H1 (cell line): ENCODE measurements around the gene FBXL16. TPM values are rescaled to one million over a fixed set of nuclear protein-coding genes. Genes with fewer than 3 reads are reported as not detected.

Experiments
- CTCF ChIA-PET: fragments of 300-600 bp; sonication (Branson Sonifier 250); formaldehyde crosslinking; loops from one replicate; lab custom pipeline; 2021; ENCODE audit not compliant: partially characterized antibody; lab: Charles Lee
- POLR2A ChIA-PET: fragments of 300-600 bp; sonication (Branson Sonifier 250); formaldehyde crosslinking; loops from one replicate; lab custom pipeline; 2021; ENCODE audit warnings: inconsistent platforms; ENCODE audit not compliant: partially characterized antibody; lab: Charles Lee
- DNase-seq, 2 experiments: peaks; one replicate each; pipeline versions ENCODE4 v3.0.0 to v3.0.0-alpha.2; 2010 to 2022; ENCODE audit warnings: low spot score in 2 of 2, low read depth in 1 of 2, mixed read lengths in 1 of 2
- FAIRE-seq: peaks from 2 replicates; lab custom pipeline; 2011; peaks lifted over from hg19 to GRCh38; lab: Jason Lieb, UNC
- H2AFZ ChIP-seq: 2 replicates; pipeline ENCODE4 v1.8.1; 2012; ENCODE audit warnings: low read length, inconsistent platforms
- H2AK5ac ChIP-seq: 2 replicates; pipeline ENCODE4 v1.6.1; 2013; ENCODE audit warnings: low read depth, low read length
- H2BK120ac ChIP-seq: replicated peaks from 2 replicates; pipeline ENCODE3; 2013; ENCODE audit warnings: low read depth, low read length, inconsistent platforms
- H2BK12ac ChIP-seq: 2 replicates; pipeline ENCODE4 v1.6.1; 2013; ENCODE audit warnings: low read depth, low read length
- H2BK15ac ChIP-seq: 2 replicates; pipeline ENCODE4 v1.6.1; 2013; ENCODE audit warnings: low read length
- H2BK20ac ChIP-seq: 2 replicates; pipeline ENCODE4 v1.6.1; 2013; ENCODE audit warnings: low read length
- H2BK5ac ChIP-seq: 2 replicates; pipeline ENCODE4 v1.6.1; 2013; ENCODE audit warnings: low read depth, low read length
- H3K14ac ChIP-seq: 2 replicates; pipeline ENCODE4 v1.6.1; 2013; ENCODE audit warnings: inconsistent platforms; ENCODE audit not compliant: insufficient read length
- H3K18ac ChIP-seq: 2 replicates; pipeline ENCODE4 v1.6.1; 2013; ENCODE audit warnings: low read length; ENCODE audit errors: extremely low read depth
- H3K23ac ChIP-seq: 2 replicates; pipeline ENCODE4 v1.6.1; 2013; ENCODE audit warnings: inconsistent platforms; ENCODE audit not compliant: insufficient read length
- H3K23me2 ChIP-seq: 2 replicates; pipeline ENCODE4 v1.6.1; 2013; ENCODE audit warnings: low read depth, low read length
- H3K27ac ChIP-seq: 2 replicates; pipeline ENCODE4 v1.6.1; 2011; ENCODE audit warnings: low read depth, low read length, inconsistent platforms
- H3K27me3 ChIP-seq, 4 experiments: replicated peaks in 1 of 4; 1 replicate in 1 of 4; 2 replicates in 3 of 4; pipeline versions ENCODE4 v1.6.1 to v1.8.1; 2011 to 2013; ENCODE audit warnings: low read length in 3 of 4, mild to moderate bottlenecking in 3 of 4, inconsistent platforms in 2 of 4, mixed read lengths in 2 of 4, moderate library complexity in 1 of 4; ENCODE audit not compliant: control insufficient read depth in 3 of 4, insufficient read depth in 3 of 4; ENCODE audit errors: extremely low read depth in 1 of 4
- H3K36me3 ChIP-seq, 4 experiments: 2 replicates each; pipeline versions ENCODE4 v1.6.1 to v1.8.1; 2011 to 2013; ENCODE audit warnings: mild to moderate bottlenecking in 4 of 4, low read length in 3 of 4, moderate library complexity in 2 of 4, control low read depth in 1 of 4, inconsistent platforms in 1 of 4; ENCODE audit not compliant: insufficient read depth in 4 of 4, control insufficient read depth in 2 of 4
- H3K4ac ChIP-seq: replicated peaks from 2 replicates; pipeline ENCODE3; 2013; ENCODE audit warnings: low read length, low read depth, mixed read lengths, inconsistent platforms; ENCODE audit not compliant: insufficient read length
- H3K4me1 ChIP-seq, 4 experiments: replicated peaks in 1 of 4; 1 replicate in 1 of 4; 2 replicates in 3 of 4; pipeline versions ENCODE4 v1.6.1 to v1.8.1; 2011 to 2013; ENCODE audit warnings: low read length in 3 of 4, inconsistent platforms in 2 of 4, mixed read lengths in 1 of 4; ENCODE audit not compliant: insufficient read depth in 4 of 4, control insufficient read depth in 3 of 4
- H3K4me2 ChIP-seq, 2 experiments: 2 replicates each; pipeline versions ENCODE4 v1.6.1 to v1.8.1; 2011 to 2013; ENCODE audit warnings: low read depth in 2 of 2, low read length in 2 of 2, control low read depth in 1 of 2, inconsistent platforms in 1 of 2, mild to moderate bottlenecking in 1 of 2; ENCODE audit not compliant: insufficient read depth in 1 of 2
- H3K4me3 ChIP-seq, 4 experiments: fragments of 200-600, 300-600 bp in 1 of 4; sonication (generic), shearing (Covaris generic), sonication (Bioruptor Twin) in 1 of 4; 2 replicates each; pipeline versions ENCODE4 v1.5.1 to v1.8.1; 2011 to 2016; ENCODE audit warnings: low read length in 4 of 4, low read depth in 3 of 4, control low read depth in 2 of 4, inconsistent platforms in 2 of 4, mild to moderate bottlenecking in 2 of 4, mixed read lengths in 1 of 4, moderate library complexity in 1 of 4; ENCODE audit not compliant: insufficient read depth in 2 of 4; ENCODE audit errors: extremely low read depth in 1 of 4
- H3K56ac ChIP-seq: replicated peaks from 2 replicates; pipeline ENCODE3; 2013; ENCODE audit warnings: low read depth, mild to moderate bottlenecking, mixed read lengths, low read length, inconsistent platforms; ENCODE audit not compliant: insufficient read length
- H3K79me1 ChIP-seq: 2 replicates; pipeline ENCODE4 v1.6.1; 2013; ENCODE audit warnings: low read depth, low read length, control low read depth
- H3K79me2 ChIP-seq, 2 experiments: 2 replicates each; pipeline versions ENCODE4 v1.6.1 to v1.8.1; 2012 to 2013; ENCODE audit warnings: low read length in 2 of 2, mild to moderate bottlenecking in 2 of 2, inconsistent platforms in 1 of 2; ENCODE audit not compliant: insufficient read depth in 2 of 2, control insufficient read depth in 1 of 2
- H3K9ac ChIP-seq, 4 experiments: replicated peaks in 1 of 4; 1 replicate in 1 of 4; 2 replicates in 3 of 4; pipeline versions ENCODE4 v1.6.1 to v1.8.1; 2011 to 2013; ENCODE audit warnings: low read depth in 3 of 4, low read length in 3 of 4, control low read depth in 2 of 4, mild to moderate bottlenecking in 2 of 4, moderate library complexity in 2 of 4, inconsistent platforms in 1 of 4; ENCODE audit errors: extremely low read depth in 1 of 4
- H3K9me3 ChIP-seq, 2 experiments: 2 replicates each; pipeline versions ENCODE4 v1.6.1 to v1.8.1; 2012 to 2013; ENCODE audit warnings: mild to moderate bottlenecking in 2 of 2, moderate library complexity in 2 of 2, control low read depth in 1 of 2, inconsistent platforms in 1 of 2, low read depth in 1 of 2, low read length in 1 of 2, mixed read lengths in 1 of 2; ENCODE audit not compliant: insufficient read depth in 2 of 2
- H4K20me1 ChIP-seq, 2 experiments: replicated peaks in 1 of 2; 2 replicates each; pipeline versions ENCODE3 to v1.8.1; 2011 to 2013; ENCODE audit warnings: inconsistent platforms in 2 of 2, low read length in 2 of 2, mild to moderate bottlenecking in 1 of 2; ENCODE audit not compliant: insufficient read depth in 2 of 2, control insufficient read depth in 1 of 2
- H4K5ac ChIP-seq: 2 replicates; pipeline ENCODE4 v1.6.1; 2013; ENCODE audit warnings: low read length, low read depth, mixed read lengths, inconsistent platforms; ENCODE audit not compliant: insufficient read length
- H4K8ac ChIP-seq: 2 replicates; pipeline ENCODE4 v1.8.0; 2013; ENCODE audit warnings: mild to moderate bottlenecking, moderate library complexity, low read length, inconsistent platforms; ENCODE audit not compliant: insufficient read depth; ENCODE audit errors: extremely low read depth
- H4K91ac ChIP-seq: replicated peaks from 2 replicates; pipeline ENCODE3; 2013; ENCODE audit warnings: low read length, mixed read lengths, inconsistent platforms; ENCODE audit not compliant: insufficient read length
- ASH2L ChIP-seq: fragments of 200-600, 300-600 bp; sonication (generic); IDR thresholded peaks from one replicate; pipeline ENCODE4 v1.7.1; 2017; ENCODE audit warnings: low read length
- CTBP2 ChIP-seq: IDR thresholded peaks from 2 replicates; pipeline ENCODE4 v1.7.0; 2011; ENCODE audit warnings: borderline replicate concordance, mild to moderate bottlenecking, moderate library complexity, mixed read lengths, low read length; ENCODE audit not compliant: insufficient read depth, insufficient read length
- EP300 ChIP-seq, 2 experiments: IDR thresholded peaks; 1 replicate in 1 of 2; 2 replicates in 1 of 2; pipeline ENCODE4 v1.6.1; 2011 to 2012; ENCODE audit warnings: low read depth in 2 of 2, low read length in 2 of 2, mild to moderate bottlenecking in 2 of 2, borderline replicate concordance in 1 of 2, inconsistent platforms in 1 of 2, moderate library complexity in 1 of 2
- PHF8 ChIP-seq: fragments of 200-600 bp; sonication (generic); conservative IDR thresholded peaks from 2 replicates; pipeline ENCODE4 v1.7.1; 2012; ENCODE audit warnings: low read depth, mild to moderate bottlenecking, inconsistent platforms, low read length, moderate library complexity
- RXRA ChIP-seq: IDR thresholded peaks from 2 replicates; pipeline ENCODE4 v1.6.1; 2011; ENCODE audit warnings: low read depth, mild to moderate bottlenecking, low read length, moderate library complexity; ENCODE audit not compliant: insufficient read depth
- SAP30 ChIP-seq: fragments of 300-600 bp; sonication (generic); IDR thresholded peaks from 2 replicates; pipeline ENCODE4 v1.7.1; 2012; ENCODE audit warnings: low read length, moderate library complexity, mild to moderate bottlenecking, inconsistent platforms; ENCODE audit not compliant: insufficient read depth, insufficient replicate concordance
- SIN3A ChIP-seq, 2 experiments: IDR thresholded peaks in 1 of 2; conservative IDR thresholded peaks in 1 of 2; 2 replicates each; pipeline ENCODE4 v1.6.1; 2011 to 2012; ENCODE audit warnings: low read length in 2 of 2, improper control_type of control experiment in 1 of 2, low read depth in 1 of 2, mild to moderate bottlenecking in 1 of 2
- SIX5 ChIP-seq: IDR thresholded peaks from 2 replicates; pipeline ENCODE4 v1.6.1; 2011; ENCODE audit warnings: mild to moderate bottlenecking, low read depth, low read length
- SRF ChIP-seq: IDR thresholded peaks from 2 replicates; pipeline ENCODE4 v1.6.1; 2011; ENCODE audit warnings: mild to moderate bottlenecking, low read depth, low read length, moderate library complexity
- WGBS, 2 experiments: shearing (Covaris generic) in 1 of 2; methylation state at CpG; one replicate each; pipeline versions ENCODE4 v1.1.6 to v1.1.7; 2013 to 2015; ENCODE audit warnings: low lambda C conversion rate in 2 of 2, mixed read lengths in 2 of 2, inconsistent platforms in 1 of 2, low coverage in 1 of 2, missing lambda C conversion rate in 1 of 2; ENCODE audit not compliant: insufficient replicate concordance in 2 of 2, insufficient coverage in 1 of 2, insufficient read length in 1 of 2; ENCODE audit errors: extremely low coverage in 1 of 2, missing lambda C conversion rate in 1 of 2; 5-methylcytosine and 5-hydroxymethylcytosine counted together
- polyA plus RNA-seq, 7 experiments: library from polyadenylated mRNA; depleted of rRNA in 3 of 7; stranded (reverse) in 5 of 7; unstranded in 2 of 7; fragments of >200 nt in 5 of 7; fragments of 200-250 nt in 2 of 7; gene quantifications; 1 replicate in 5 of 7; 2 replicates in 1 of 7; 4 replicates in 1 of 7; pipeline versions ENCODE4 v1.2.1 to v1.2.3, GENCODE V29; 2011 to 2013; ENCODE audit warnings: missing spikeins in 2 of 7, mixed read lengths in 2 of 7
- total RNA-seq: library from RNA; stranded (reverse); fragmentation: NEBNext Ultra II Directional; extraction: Animal tissue kit (Norgen Biotek cat#: 25700); gene quantifications from 2 replicates; pipeline ENCODE4 v1.2.1, GENCODE V29; 2021
- TF ChIP-seq, protein P1 (sequence below): IDR thresholded peaks from 2 replicates; pipeline ENCODE4 v1.6.1; 2012; ENCODE audit warnings: inconsistent platforms

Gene FBXL16
- total and polyA plus RNA-seq, 2 of the 8 experiments (the other 6 are each of a cell fraction or from before 2014, with no cell fraction given) = 12.5 to 12.8 TPM

DNA sequence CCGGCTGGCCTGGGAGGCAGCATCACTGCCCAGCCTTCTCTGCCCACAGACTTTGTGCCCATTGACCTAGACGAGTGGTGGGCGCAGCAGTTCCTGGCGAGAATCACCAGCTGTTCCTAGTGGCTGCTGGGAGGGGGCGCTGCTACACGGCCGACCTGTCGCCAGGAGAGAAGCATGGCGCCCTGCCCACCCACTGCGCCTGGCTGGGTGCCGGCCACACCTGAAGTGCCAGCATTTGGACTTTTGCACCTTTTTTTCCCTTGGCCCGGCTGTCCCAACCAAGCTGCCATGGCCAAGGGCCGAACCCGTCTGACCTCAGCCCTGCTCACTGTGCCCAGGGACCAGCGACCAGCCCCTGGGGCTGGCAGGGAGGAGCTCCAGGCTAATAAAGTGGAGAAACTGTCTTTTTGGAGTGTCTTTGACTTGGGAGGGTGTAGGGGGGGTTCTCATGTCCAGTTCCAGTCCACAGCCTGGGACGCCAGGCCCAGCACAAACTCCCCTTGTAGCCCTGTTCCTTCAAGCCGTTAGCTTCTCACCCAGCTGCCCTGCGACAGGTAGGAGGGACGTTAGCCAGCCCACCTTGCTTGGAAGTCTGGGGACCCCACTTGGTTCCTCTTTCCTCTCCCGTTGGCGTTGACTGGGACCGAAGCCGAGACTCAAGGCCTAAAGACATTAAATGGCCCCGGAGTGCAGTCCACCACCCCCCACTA, 57.4 kb downstream of the FBXL16 start:
- Histone ChIP-seq H2BK5ac (no peak overlapping the region; the same call in none of the 2 replicates), H3K79me1 (no peaks in the 10 kb centered on the region; the same call in 1 of the 2 replicates), H2AK5ac (no peak overlapping the region), H3K4ac (no peak overlapping the region), H4K8ac (peak overlapping the region; percentile 82), H3K4me2 (peak overlapping the region; percentile 67 to 86), H3K9ac (peak overlapping the region; percentile 14 to 54 (median 30); a peak in 3 of 7 replicates), H2BK15ac (no peak overlapping the region), H4K20me1 (peaks cover 0 to 7% of the 10 kb centered on the region in 2 experiments), H4K5ac (no peak overlapping the region), H2AFZ (no peak overlapping the region), H3K23ac (no peak overlapping the region), H3K18ac (peak overlapping the region; percentile 32), H3K4me1 (peaks cover 0 to 4% (median 1%) of the 10 kb centered on the region in 4 experiments; a peak in 5 of 7 replicates), H2BK120ac (no peak overlapping the region), H3K23me2 (peaks cover 7% of the 10 kb centered on the region), H3K9me3 (no peaks in the 10 kb centered on the region), H3K36me3 (peaks cover 0 to 6% (median 0%) of the 10 kb centered on the region in 4 experiments; a peak in 1 of 8 replicates), H3K14ac (no peak overlapping the region), H3K79me2 (peaks cover 0 to 1% of the 10 kb centered on the region in 2 experiments; a peak in 1 of 4 replicates), H3K27ac (0 out of 2 replicates have a peak overlapping the region, but pooled peaks have one; percentile 35), H3K4me3 (peak overlapping the region; percentile 59 to 76 (median 68)), H3K56ac (peak overlapping the region; percentile 77), H2BK12ac (peak overlapping the region; percentile 50; the same call in 1 of the 2 replicates), H4K91ac (peak overlapping the region; percentile 6), H3K27me3 (no peaks in the 10 kb centered on the region), H2BK20ac (no peak overlapping the region)
- CTCF ChIA-PET = interaction anchor here (0.7 to 7.9 kb wide), 25 partner anchors 9 to 639 kb away, joined by 3 to 104 read pairs (median 5); partner anchors contain the start of genes JMJD8, METTL26, NHLRC4 and RHBDL1
- POLR2A ChIA-PET = interaction anchor here (0.8 to 2.9 kb wide), 17 partner anchors 10 to 277 kb away, joined by 3 to 14 read pairs (median 4); partner anchors contain the start of genes JMJD8, METTL26, MRPL28 and RHBDL1
- peak in 1 of 2 experiments; percentile 77 for DNase-seq
- FAIRE-seq = no peak
- WGBS, 2 experiments = 47% methylated on average over 19 of the region's 24 CpGs; no CpG with 5 or more reads in 1 of the 2 experiments
- no peak for TF ChIP-seq EP300 (IDR thresholded peaks at IDR 0.05; ENCODE audit: borderline replicate concordance in 1 of 2, low read depth in 2 of 2, low read length in 2 of 2)
- no peak for TF ChIP-seq SRF
- TF ChIP-seq SIN3A (conservative IDR thresholded peaks at IDR 0.05 in 1 of 2, IDR thresholded peaks at IDR 0.05 in 1 of 2; ENCODE audit: low read depth in 1 of 2, low read length in 2 of 2) = 0 out of 4 replicates have a peak, but pooled peaks of 1 of the 2 experiments have one; percentile 62
- TF ChIP-seq ASH2L = no peak
- TF ChIP-seq, protein P1, sequence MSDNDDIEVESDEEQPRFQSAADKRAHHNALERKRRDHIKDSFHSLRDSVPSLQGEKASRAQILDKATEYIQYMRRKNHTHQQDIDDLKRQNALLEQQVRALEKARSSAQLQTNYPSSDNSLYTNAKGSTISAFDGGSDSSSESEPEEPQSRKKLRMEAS = peak; percentile 66
- TF ChIP-seq RXRA = no peak
- TF ChIP-seq SIX5 = no peak
- TF ChIP-seq SAP30 = no peak
- no peak for TF ChIP-seq CTBP2
- TF ChIP-seq PHF8 = no peak
